ENCODE measurements around the gene CFAP58. TPM values are rescaled to one million over a fixed set of nuclear protein-coding genes. Genes with fewer than 3 reads are reported as not detected.

Gene CFAP58
- total and polyA plus RNA-seq, 2 donors (not counting 1 experiment from before 2014, with no cell fraction given): not detected

DNA sequence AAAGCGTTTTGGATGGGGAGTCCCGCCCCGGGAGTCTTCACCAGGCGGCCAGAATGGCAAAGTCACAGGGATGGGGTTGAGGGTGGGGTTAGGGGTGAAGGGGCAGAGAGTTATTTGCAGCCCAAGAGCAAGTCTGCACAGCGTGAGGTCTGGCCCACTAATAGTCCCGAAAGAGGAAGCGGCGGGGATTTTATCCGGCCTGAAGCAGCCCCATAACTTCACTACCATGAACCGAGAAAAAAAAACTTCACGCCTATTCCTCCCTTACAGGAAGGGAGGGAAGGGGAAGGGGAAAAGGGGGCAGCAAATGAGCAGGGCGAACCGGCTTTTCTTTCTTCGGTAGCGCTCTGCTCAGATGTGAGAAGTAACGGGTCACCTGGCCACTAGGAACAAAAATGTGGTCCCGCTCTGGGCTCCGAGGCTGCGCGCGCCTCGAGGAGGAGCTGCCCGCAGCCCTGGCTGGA is 16.1 kb upstream of the CFAP58 start:
- no peak for TF ChIP-seq EZH2 (IDR thresholded peaks at IDR 0.05; ENCODE audit: borderline replicate concordance, insufficient read depth, low read depth, low read length, poor library complexity, severe bottlenecking)
- TF ChIP-seq, protein P1, sequence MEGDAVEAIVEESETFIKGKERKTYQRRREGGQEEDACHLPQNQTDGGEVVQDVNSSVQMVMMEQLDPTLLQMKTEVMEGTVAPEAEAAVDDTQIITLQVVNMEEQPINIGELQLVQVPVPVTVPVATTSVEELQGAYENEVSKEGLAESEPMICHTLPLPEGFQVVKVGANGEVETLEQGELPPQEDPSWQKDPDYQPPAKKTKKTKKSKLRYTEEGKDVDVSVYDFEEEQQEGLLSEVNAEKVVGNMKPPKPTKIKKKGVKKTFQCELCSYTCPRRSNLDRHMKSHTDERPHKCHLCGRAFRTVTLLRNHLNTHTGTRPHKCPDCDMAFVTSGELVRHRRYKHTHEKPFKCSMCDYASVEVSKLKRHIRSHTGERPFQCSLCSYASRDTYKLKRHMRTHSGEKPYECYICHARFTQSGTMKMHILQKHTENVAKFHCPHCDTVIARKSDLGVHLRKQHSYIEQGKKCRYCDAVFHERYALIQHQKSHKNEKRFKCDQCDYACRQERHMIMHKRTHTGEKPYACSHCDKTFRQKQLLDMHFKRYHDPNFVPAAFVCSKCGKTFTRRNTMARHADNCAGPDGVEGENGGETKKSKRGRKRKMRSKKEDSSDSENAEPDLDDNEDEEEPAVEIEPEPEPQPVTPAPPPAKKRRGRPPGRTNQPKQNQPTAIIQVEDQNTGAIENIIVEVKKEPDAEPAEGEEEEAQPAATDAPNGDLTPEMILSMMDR (IDR thresholded peaks at IDR 0.05): no peak
- DNase-seq (peak; percentile 80), ATAC-seq (ENCODE audit: low read depth) (peak; percentile 53)
- H3K4me1 Mint-ChIP-seq: peaks cover 59% of the 10 kb centered on the region
- CTCF ChIA-PET: interaction anchor here (0.7 to 7.1 kb wide), 11 partner anchors 8 to 216 kb away, joined by 3 to 111 read pairs (median 8); partner anchors contain the start of genes CFAP58 and SFR1
- H3K9me3 Mint-ChIP-seq (ENCODE audit: insufficient read depth): no peaks in the 10 kb centered on the region
- Histone ChIP-seq H3K27ac (ENCODE audit: low read length in 2 of 2) (peak overlapping the region; percentile 80 to 83), H4K20me1 (ENCODE audit: control insufficient read depth, insufficient read depth, low read length, poor library complexity, severe bottlenecking) (peaks cover 49% of the 10 kb centered on the region), H3K36me3 (replicated peaks in 1 of 2; ENCODE audit: control extremely low read depth in 1 of 2, control insufficient read depth in 1 of 2, extremely low read depth in 1 of 2, insufficient read depth in 2 of 2, low read length in 1 of 2) (peaks cover 0 to 6% of the 10 kb centered on the region in 2 experiments), H2AFZ (ENCODE audit: insufficient read depth, low read depth, low read length, poor library complexity, severe bottlenecking) (peak overlapping the region; percentile 87), H3K9ac (ENCODE audit: low read length) (peak overlapping the region; percentile 89), H3K4me2 (replicated peaks; ENCODE audit: low read depth, low read length, poor library complexity, severe bottlenecking) (peak overlapping the region; percentile 91), H3K9me3 (ENCODE audit: control extremely low read depth in 1 of 3, control insufficient read depth in 2 of 3, insufficient read depth in 1 of 3, low read length in 2 of 3) (no peaks in the 10 kb centered on the region), H3K4me3 (ENCODE audit: control extremely low read depth in 1 of 5, extremely low read depth in 1 of 5, insufficient read depth in 1 of 5, low read depth in 2 of 5, low read length in 4 of 5) (peak overlapping the region; percentile 94 to 98 (median 97)), H3K79me2 (ENCODE audit: control insufficient read depth, insufficient read depth, low read length) (peaks cover 64% of the 10 kb centered on the region), H3K4me1 (ENCODE audit: control insufficient read depth in 2 of 2, insufficient read depth in 2 of 2, low read length in 2 of 2) (peaks cover 34 to 55% of the 10 kb centered on the region in 2 donors), H3K27me3 (replicated peaks in 1 of 4; ENCODE audit: control extremely low read depth in 1 of 4, control insufficient read depth in 3 of 4, insufficient read depth in 4 of 4, low read length in 3 of 4) (no peaks in the 10 kb centered on the region)
- peak overlapping the region; percentile 100 for H3K4me3 Mint-ChIP-seq
- WGBS (ENCODE audit: insufficient coverage): 2% methylated on average over 14 of the region's 23 CpGs
- peak overlapping the region; percentile 100 for H3K27ac Mint-ChIP-seq
- H3K27me3 Mint-ChIP-seq: no peaks in the 10 kb centered on the region
- intact Hi-C loops (cut with micrococcal nuclease): loop anchor here (1.0 to 5.0 kb wide), 5 partner anchors 8 to 420 kb away; partner anchors contain the start of genes SFR1, SLK and STN1
- POLR2A ChIA-PET: interaction anchor here (0.5 to 1.6 kb wide), 9 partner anchors 8 to 1942 kb away, joined by 3 to 15 read pairs (median 6); partner anchors contain the start of genes CFAP58 and GSTO2

Measured in B cell (primary cell).